ENCODE measurements around the gene HSD17B14.
"Not testable (repeated sequence)": the region's sequence is repeated elsewhere in the genome, so short reads cannot be mapped to it uniquely, and the experiment has no call there.

Gene HSD17B14

GRCh38 chr19:48795685-48796070 is 40.6 kb downstream of the HSD17B14 start:
- no peak for DNase-seq

- peak; percentile 96 for DNase-seq
Observed at GRCh38 chr19:48795055-48795684, 41.1 kb downstream of the HSD17B14 start.

GRCh38 chr19:48794291-48794690 is 42.0 kb downstream of the HSD17B14 start:
- DNase-seq: no peak

- DNase-seq: no peak
Observed at GRCh38 chr19:48793271-48793670, 43.0 kb downstream of the HSD17B14 start.

- not testable (repeated sequence) for DNase-seq
Observed at GRCh38 chr19:48787331-48787730, 49.0 kb downstream of the HSD17B14 start.

GRCh38 chr19:48786422-48786821 is 49.9 kb downstream of the HSD17B14 start:
- not testable (repeated sequence) for DNase-seq

GRCh38 chr19:48784527-48784926 is 51.8 kb downstream of the HSD17B14 start:
- no peak for DNase-seq

GRCh38 chr19:48780631-48781391 is 55.5 kb downstream of the HSD17B14 start:
- no peak for DNase-seq

- no peak for DNase-seq
Observed at GRCh38 chr19:48779636-48780035, 56.7 kb downstream of the HSD17B14 start.

- DNase-seq: no peak
Observed at GRCh38 chr19:48777720-48778119, 58.6 kb downstream of the HSD17B14 start.

- no peak for DNase-seq
Observed at GRCh38 chr19:48777139-48777538, 59.2 kb downstream of the HSD17B14 start.

GRCh38 chr19:48772503-48772953 is 63.8 kb downstream of the HSD17B14 start:
- no peak for DNase-seq

- no peak for DNase-seq
Observed at GRCh38 chr19:48770734-48771472, 65.4 kb downstream of the HSD17B14 start.

GRCh38 chr19:48770266-48770665 is 66.0 kb downstream of the HSD17B14 start:
- no peak for DNase-seq

- DNase-seq: no peak
Observed at GRCh38 chr19:48768994-48769713, 67.1 kb downstream of the HSD17B14 start.

- DNase-seq: not testable (repeated sequence)
Observed at GRCh38 chr19:48768171-48768753, 68.0 kb downstream of the HSD17B14 start.

GRCh38 chr19:48765816-48766215 is 70.5 kb downstream of the HSD17B14 start:
- not testable (repeated sequence) for DNase-seq
